ENCODE results near the gene GFOD1.
"Not testable (repeated sequence)": the region's sequence is repeated elsewhere in the genome, so short reads cannot be mapped to it uniquely, and the experiment has no call there.

The GFOD1 gene

DNA sequence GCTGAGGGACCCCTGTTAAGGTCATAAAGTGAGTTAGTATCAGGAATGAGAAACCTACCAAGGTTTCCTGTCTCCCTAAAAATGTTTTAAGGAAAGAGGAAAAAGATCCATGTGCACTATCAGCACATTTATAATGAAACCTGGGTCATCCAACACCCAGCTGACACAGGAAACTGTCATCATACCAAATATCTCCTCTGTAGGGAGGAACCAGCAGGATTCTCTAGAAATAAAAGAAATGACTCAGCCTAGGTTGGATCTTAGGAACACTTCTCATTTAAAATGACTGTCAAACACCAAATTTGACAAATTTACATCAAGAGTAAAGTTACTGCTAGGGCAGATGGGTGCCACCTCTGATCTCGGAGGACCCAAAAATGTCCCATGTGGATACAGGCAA, 21.7 kb downstream of the GFOD1 start:
- H3K36me3 ChIP-seq (ENCODE audit: control insufficient read depth, insufficient read depth, low read length): no peaks in the 10 kb centered on the region
- no peaks in the 10 kb centered on the region for H3K27me3 ChIP-seq (ENCODE audit: control insufficient read depth, insufficient read depth, low read length)
- no peak overlapping the region for H3K4me3 ChIP-seq (ENCODE audit: low read length)
- H3K9ac ChIP-seq (ENCODE audit: low read length): no peak overlapping the region
- peaks cover 2% of the 10 kb centered on the region for H3K4me1 ChIP-seq (ENCODE audit: control insufficient read depth, insufficient read depth, low read length)
- no peak overlapping the region for H3K27ac ChIP-seq (ENCODE audit: low read depth, low read length)

DNA sequence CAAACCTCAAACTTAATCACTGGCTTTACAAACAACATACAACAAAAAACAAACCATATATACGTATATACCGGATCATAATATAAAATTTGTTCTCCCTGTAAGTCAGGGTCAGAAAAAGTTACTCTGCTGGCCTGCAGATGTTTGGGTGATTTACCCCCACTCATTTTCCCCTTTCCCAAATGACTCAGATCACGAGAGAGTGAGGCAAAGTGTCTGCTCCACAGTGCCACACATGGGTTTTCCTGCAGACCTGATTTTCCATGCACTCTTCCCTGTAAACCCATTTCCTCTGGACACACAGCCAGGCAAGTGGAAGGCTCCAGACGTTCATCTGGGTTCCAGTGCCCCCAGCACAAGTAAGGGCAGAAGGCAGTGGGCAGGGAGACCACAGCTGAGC, 23.5 kb downstream of the GFOD1 start:
- no peak overlapping the region for H3K4me3 ChIP-seq (ENCODE audit: low read length)
- no peaks in the 10 kb centered on the region for H3K27me3 ChIP-seq (ENCODE audit: control insufficient read depth, insufficient read depth, low read length)
- peaks cover 2% of the 10 kb centered on the region for H3K4me1 ChIP-seq (ENCODE audit: control insufficient read depth, insufficient read depth, low read length)
- no peak overlapping the region for H3K9ac ChIP-seq (ENCODE audit: low read length)
- no peak overlapping the region for H3K27ac ChIP-seq (ENCODE audit: low read depth, low read length)
- no peaks in the 10 kb centered on the region for H3K36me3 ChIP-seq (ENCODE audit: control insufficient read depth, insufficient read depth, low read length)

DNA sequence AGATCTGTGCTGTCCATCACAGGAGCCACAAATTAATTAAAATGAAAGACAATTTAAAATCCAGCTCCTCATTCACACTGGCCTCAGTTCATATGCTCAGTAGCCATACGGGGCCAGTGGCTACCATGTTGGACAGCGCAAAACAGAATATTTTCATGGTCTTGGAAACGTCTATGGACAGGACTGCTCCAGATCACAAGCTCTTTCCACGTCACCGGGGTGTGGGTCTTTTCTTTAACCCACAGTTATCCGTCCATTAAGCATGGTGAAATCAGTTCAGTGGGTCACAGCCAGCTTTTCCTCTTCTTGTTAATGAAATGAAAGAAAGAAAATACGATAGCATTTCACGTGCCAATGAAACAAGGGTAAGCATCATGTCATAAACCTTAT, 24.1 kb downstream of the GFOD1 start:
- no peak overlapping the region for H3K9ac ChIP-seq (ENCODE audit: low read length)
- H3K4me1 ChIP-seq (ENCODE audit: control insufficient read depth, insufficient read depth, low read length): peaks cover 2% of the 10 kb centered on the region
- H3K4me3 ChIP-seq (ENCODE audit: low read length): no peak overlapping the region
- no peaks in the 10 kb centered on the region for H3K27me3 ChIP-seq (ENCODE audit: control insufficient read depth, insufficient read depth, low read length)
- no peaks in the 10 kb centered on the region for H3K36me3 ChIP-seq (ENCODE audit: control insufficient read depth, insufficient read depth, low read length)
- H3K27ac ChIP-seq (ENCODE audit: low read depth, low read length): no peak overlapping the region

DNA sequence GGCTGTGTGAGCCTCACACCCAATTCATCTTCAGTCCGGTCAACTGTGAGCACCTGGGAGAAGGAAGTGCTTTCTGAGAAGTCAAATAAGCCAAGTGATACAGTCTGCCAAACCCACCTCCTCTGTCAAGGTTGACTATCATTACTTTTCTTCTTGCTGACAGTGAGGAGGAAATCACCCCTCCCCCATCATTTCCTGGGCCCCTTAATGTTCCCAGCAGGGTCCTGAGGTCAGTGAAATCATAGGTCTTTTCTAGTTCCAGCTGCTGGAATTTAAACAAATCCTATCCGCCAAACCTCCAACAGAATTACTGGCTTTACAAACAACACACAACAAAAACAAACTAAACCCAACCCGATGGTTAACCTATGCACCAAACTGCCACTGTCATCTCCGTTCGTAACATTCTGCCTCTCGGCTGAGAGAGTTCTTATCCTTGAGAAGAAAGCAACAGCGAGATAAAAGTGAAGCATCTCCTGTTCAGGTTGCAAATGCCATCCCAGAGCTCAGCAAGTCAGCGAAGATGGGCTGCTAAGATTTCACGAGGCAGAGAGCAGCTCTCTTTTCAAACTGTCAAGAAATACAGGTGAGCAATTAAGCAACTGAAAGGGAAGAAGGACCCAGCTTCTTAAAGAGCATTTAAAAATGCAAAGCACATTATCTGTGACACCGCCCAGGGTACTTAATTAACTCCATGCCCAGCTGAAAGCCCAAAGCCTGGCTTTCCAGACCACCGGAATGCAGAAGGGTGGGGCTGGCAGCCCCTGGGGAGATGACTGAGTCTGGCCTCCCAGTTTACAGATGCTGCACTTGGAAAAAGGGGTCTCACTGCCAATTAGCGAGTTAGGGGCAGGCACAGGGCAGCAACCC, 24.7 kb downstream of the GFOD1 start:
- H3K36me3 ChIP-seq (ENCODE audit: control insufficient read depth, insufficient read depth, low read length): no peaks in the 10 kb centered on the region
- H3K4me3 ChIP-seq (ENCODE audit: low read length): no peak overlapping the region
- H3K27ac ChIP-seq (ENCODE audit: low read depth, low read length): no peak overlapping the region
- H3K4me1 ChIP-seq (ENCODE audit: control insufficient read depth, insufficient read depth, low read length): peaks cover 2% of the 10 kb centered on the region
- peak overlapping the region; percentile 13 for H3K9ac ChIP-seq (ENCODE audit: low read length)
- H3K27me3 ChIP-seq (ENCODE audit: control insufficient read depth, insufficient read depth, low read length): no peaks in the 10 kb centered on the region

DNA sequence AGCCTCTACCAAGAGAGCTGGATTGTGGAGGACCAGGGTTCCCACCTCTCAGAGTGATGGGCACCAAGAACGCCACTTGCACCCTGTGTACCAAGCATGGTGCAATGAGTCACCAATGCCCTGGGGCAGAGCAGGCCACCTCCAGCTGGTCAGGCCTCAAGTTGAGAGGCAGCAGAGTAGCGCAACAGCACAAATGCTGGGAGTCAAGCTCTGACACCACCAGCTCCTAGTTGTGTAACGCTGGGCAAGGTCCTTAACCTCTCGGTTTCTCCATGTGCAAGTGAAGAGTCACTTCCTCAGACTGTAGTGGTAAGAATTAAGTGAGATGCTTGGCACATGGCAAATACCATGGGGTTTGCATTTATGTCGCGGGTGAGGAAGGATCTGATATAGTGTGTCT, 25.6 kb downstream of the GFOD1 start:
- Histone ChIP-seq H3K9ac (ENCODE audit: low read length) (no peak overlapping the region), H3K36me3 (ENCODE audit: control insufficient read depth, insufficient read depth, low read length) (no peaks in the 10 kb centered on the region), H3K27ac (ENCODE audit: low read depth, low read length) (no peak overlapping the region), H3K27me3 (ENCODE audit: control insufficient read depth, insufficient read depth, low read length) (no peaks in the 10 kb centered on the region), H3K4me3 (ENCODE audit: low read length) (no peak overlapping the region), H3K4me1 (ENCODE audit: control insufficient read depth, insufficient read depth, low read length) (peaks cover 4% of the 10 kb centered on the region)

DNA sequence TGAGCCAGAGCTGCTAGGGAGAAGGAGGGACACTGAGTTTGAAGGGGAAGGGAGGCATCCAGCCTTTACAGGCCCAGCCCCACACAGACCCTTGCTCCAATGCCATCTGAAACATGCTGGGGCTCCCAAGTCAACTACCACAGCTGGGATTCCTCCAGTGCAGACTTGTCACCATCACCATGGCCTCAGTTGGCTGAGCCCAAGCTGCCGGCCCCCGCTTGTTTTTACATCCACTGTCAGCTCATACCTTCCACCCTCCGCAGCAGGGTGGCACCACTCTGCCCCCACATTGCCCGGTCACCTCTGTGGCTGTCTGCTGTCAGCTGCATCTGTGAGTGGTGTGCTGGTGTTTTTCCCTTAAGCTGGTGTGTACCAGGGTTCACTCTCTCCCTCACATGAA, 26.1 kb downstream of the GFOD1 start:
- Histone ChIP-seq H3K4me3 (ENCODE audit: low read length) (no peak overlapping the region), H3K36me3 (ENCODE audit: control insufficient read depth, insufficient read depth, low read length) (no peaks in the 10 kb centered on the region), H3K27ac (ENCODE audit: low read depth, low read length) (no peak overlapping the region), H3K9ac (ENCODE audit: low read length) (no peak overlapping the region), H3K27me3 (ENCODE audit: control insufficient read depth, insufficient read depth, low read length) (no peaks in the 10 kb centered on the region), H3K4me1 (ENCODE audit: control insufficient read depth, insufficient read depth, low read length) (peaks cover 4% of the 10 kb centered on the region)

DNA sequence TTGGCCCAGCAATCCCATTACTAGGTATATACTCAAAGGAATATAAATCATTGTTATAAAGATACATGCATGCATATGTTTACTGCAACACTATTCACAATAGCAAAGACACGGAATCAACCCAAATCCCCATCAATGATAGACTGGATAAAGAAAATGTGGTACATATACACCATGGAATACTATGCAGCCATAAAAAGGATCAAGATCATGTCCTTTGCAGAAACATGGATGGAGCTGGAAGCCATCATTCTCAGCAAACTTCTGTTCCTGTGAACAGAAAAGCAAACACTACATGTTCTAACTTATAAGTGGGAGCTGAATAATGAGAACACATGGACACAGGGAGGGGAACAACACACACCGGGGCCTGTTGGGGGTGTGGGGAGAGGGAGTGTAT, 27.1 kb downstream of the GFOD1 start:
- not testable (repeated sequence) for H3K36me3 ChIP-seq (ENCODE audit: control insufficient read depth, insufficient read depth, low read length); H3K4me3 ChIP-seq (ENCODE audit: low read length); H3K27me3 ChIP-seq (ENCODE audit: control insufficient read depth, insufficient read depth, low read length); H3K9ac ChIP-seq (ENCODE audit: low read length); H3K4me1 ChIP-seq (ENCODE audit: control insufficient read depth, insufficient read depth, low read length); H3K27ac ChIP-seq (ENCODE audit: low read depth, low read length)

DNA sequence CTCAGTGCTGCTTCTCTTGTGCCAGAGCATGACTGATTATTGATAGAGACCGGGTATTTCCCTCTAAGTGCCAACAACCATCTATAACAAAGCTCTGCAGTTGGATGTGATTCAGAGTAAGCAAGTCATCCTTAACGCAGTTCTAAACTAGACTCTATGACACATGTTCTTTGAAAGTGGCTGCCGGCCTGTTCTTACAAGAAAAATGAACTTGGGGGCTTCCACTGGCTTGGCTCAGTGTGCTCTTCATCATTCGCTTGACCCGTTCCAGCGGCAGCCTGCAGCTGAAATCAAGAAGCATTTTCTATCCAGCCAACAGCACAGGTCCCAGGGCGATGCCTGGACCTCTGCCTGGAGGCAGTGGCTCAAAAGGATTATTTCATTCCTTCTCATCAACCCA, 29.8 kb downstream of the GFOD1 start:
- H3K4me3 ChIP-seq (ENCODE audit: low read length): no peak overlapping the region
- no peaks in the 10 kb centered on the region for H3K27me3 ChIP-seq (ENCODE audit: control insufficient read depth, insufficient read depth, low read length)
- no peak overlapping the region for H3K27ac ChIP-seq (ENCODE audit: low read depth, low read length)
- no peaks in the 10 kb centered on the region for H3K36me3 ChIP-seq (ENCODE audit: control insufficient read depth, insufficient read depth, low read length)
- no peak overlapping the region for H3K9ac ChIP-seq (ENCODE audit: low read length)
- H3K4me1 ChIP-seq (ENCODE audit: control insufficient read depth, insufficient read depth, low read length): peaks cover 14% of the 10 kb centered on the region

DNA sequence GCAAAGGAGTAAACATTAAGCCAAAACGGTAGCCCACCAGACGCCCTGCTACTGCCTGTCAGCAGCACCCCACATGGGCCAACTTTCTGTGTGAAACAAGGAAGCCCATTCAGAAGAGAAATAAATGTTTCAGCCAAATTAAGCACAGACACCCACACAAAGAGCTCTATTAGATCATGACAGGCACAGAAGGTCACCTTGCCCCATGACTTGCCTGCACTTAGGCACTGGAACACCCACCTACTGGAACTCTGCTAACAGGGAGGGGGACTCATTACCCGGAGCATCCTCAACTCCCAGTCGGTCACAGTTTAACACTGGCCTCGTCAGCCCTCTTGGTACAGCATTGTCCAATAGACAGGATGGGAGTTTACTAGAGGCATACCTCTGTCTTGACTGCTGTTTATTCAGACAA, 31.8 kb downstream of the GFOD1 start:
- no peak overlapping the region for H3K9ac ChIP-seq (ENCODE audit: low read length)
- peaks cover 27% of the 10 kb centered on the region for H3K4me1 ChIP-seq (ENCODE audit: control insufficient read depth, insufficient read depth, low read length)
- no peaks in the 10 kb centered on the region for H3K36me3 ChIP-seq (ENCODE audit: control insufficient read depth, insufficient read depth, low read length)
- H3K27ac ChIP-seq (ENCODE audit: low read depth, low read length): no peak overlapping the region
- H3K27me3 ChIP-seq (ENCODE audit: control insufficient read depth, insufficient read depth, low read length): no peaks in the 10 kb centered on the region
- H3K4me3 ChIP-seq (ENCODE audit: low read length): no peak overlapping the region

DNA sequence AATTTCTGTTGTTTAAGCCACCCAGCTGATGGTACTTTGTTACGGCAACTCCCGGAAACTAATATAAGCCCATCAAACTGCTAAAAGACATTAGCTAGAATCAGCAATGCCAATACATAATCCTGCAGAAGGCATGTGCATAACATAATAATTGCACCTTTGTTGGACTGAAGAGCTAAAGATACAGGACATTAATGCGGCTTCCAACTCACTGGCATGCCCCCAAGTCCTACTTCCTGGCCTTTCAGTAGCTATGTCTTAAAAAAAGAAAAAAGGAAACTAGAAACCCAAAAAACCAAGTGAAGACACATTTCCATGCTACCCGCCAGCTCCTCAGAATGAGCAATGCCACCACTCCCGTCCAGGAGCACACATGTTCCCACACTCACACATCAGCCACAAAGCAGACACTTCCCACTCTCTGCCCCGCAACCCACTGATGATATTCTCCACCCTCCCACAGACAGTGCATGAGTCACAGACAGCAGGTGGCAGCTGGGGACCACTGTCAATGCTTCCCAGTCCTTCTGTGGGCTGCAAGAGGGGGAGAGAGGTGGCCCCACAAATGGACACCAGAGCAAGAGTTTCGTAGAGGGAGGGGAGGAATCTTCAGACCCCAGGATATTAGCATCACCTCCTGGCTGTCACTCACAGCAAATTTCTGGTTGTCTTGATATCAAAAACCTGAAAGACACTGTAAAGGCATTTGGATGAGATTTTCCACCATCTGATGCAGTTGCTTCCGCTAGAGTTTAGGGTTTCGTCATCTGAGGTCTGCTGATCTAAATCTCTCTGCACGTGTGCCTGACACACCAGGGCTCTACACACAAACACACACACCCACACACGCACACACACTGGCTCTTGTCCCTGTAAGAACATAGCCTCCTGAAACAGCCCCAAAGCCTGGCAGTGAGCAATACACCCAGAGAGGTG, 32.8 kb downstream of the GFOD1 start:
- H3K27ac ChIP-seq (ENCODE audit: low read depth, low read length): peak overlapping the region; percentile 75
- H3K9ac ChIP-seq (ENCODE audit: low read length): no peak overlapping the region
- H3K4me1 ChIP-seq (ENCODE audit: control insufficient read depth, insufficient read depth, low read length): peaks cover 33% of the 10 kb centered on the region
- H3K36me3 ChIP-seq (ENCODE audit: control insufficient read depth, insufficient read depth, low read length): no peaks in the 10 kb centered on the region
- no peak overlapping the region for H3K4me3 ChIP-seq (ENCODE audit: low read length)
- H3K27me3 ChIP-seq (ENCODE audit: control insufficient read depth, insufficient read depth, low read length): no peaks in the 10 kb centered on the region

DNA sequence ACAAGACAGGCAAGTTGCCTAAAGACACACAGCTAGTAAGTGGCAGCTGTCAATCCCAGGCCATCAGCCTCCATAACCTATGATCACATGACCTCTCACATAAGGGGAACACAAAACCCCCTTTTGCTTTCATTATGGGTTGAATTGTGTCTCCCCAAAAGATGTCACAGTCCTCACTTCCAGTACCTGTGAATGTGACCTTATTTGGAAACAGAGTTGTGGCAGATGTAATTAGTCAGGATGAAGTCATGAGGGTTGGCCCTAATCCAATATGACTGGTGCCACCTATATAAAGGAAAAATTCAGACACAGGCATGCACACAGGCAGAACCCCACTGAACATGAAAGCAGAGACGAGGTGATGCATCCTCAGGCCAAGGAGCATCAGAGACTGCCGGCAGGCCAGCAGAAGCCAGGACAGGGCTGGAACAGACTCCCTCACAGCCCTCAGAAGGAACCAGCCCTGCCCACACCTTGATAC, 33.6 kb downstream of the GFOD1 start:
- peak overlapping the region; percentile 75 for H3K27ac ChIP-seq (ENCODE audit: low read depth, low read length)
- H3K4me3 ChIP-seq (ENCODE audit: low read length): no peak overlapping the region
- no peaks in the 10 kb centered on the region for H3K27me3 ChIP-seq (ENCODE audit: control insufficient read depth, insufficient read depth, low read length)
- no peak overlapping the region for H3K9ac ChIP-seq (ENCODE audit: low read length)
- peaks cover 33% of the 10 kb centered on the region for H3K4me1 ChIP-seq (ENCODE audit: control insufficient read depth, insufficient read depth, low read length)
- no peaks in the 10 kb centered on the region for H3K36me3 ChIP-seq (ENCODE audit: control insufficient read depth, insufficient read depth, low read length)

DNA sequence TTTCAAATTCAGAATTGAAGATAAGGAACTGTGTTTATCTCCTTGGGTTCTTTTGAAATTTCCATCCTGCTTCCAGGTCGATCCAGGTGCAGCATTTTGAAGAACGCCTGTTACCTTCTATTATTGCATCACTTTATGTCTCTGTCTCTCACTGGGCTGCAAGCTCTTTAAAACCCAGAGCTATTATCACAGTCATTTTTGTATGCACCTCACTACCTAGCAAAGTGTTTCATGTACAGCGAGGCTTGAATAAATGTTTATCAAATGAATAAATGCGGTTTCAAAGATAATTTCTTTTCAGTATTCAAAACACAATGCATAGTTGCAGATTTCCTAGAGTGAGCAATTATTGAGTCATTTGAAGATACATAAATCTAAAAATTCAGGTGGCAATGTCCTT, 34.2 kb downstream of the GFOD1 start:
- Histone ChIP-seq H3K4me3 (ENCODE audit: low read length) (no peak overlapping the region), H3K9ac (ENCODE audit: low read length) (no peak overlapping the region), H3K27me3 (ENCODE audit: control insufficient read depth, insufficient read depth, low read length) (no peaks in the 10 kb centered on the region), H3K27ac (ENCODE audit: low read depth, low read length) (peak overlapping the region; percentile 75), H3K4me1 (ENCODE audit: control insufficient read depth, insufficient read depth, low read length) (peaks cover 33% of the 10 kb centered on the region), H3K36me3 (ENCODE audit: control insufficient read depth, insufficient read depth, low read length) (no peaks in the 10 kb centered on the region)

Data from rectal smooth muscle tissue (tissue), 1 donor.